ENCODE measurements around the gene TXNRD1. TPM values are rescaled to one million over a fixed set of nuclear protein-coding genes. Genes with fewer than 3 reads are reported as not detected.

Gene TXNRD1
- total and polyA plus RNA-seq, 2 experiments from 2014 or later, result 43.5 to 74.9 TPM

DNA sequence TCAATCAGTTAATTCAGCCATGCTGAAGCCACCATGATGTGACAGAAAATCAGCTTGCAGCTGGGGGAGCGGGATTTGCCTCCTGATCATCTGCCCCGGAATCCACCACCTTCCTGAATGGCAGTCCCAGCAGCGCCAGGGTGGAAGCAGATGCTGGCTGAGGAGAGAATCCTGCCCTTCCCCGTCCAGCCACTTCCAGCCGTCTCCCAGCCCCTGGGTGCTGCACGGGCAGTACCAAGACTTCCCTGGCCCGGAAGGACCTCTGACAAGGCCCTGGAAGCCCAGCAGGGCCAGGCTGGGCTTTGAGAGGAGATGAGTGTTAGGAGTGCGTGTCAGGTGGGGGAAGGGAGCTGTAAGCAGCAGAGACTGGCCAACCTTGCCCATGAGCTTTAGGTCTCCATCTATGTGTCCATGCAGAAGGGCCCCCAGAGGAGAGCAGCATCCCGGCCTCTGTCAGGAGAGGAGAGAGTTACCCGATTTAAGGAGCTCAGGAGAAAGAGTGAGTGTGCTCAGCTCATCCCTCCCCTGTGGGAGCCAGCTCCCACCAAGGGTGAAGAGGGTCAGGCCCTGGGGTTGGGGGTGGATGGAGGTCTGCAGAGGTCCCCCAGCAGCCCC lies 157.2 kb downstream of the TXNRD1 start:
- no peaks in the 10 kb centered on the region for H3K4me1 ChIP-seq (ENCODE audit: low read depth)
- no peak for DNase-seq (ENCODE audit: low read depth in 1 of 2, low spot score in 1 of 2)
- TF ChIP-seq, protein P1, sequence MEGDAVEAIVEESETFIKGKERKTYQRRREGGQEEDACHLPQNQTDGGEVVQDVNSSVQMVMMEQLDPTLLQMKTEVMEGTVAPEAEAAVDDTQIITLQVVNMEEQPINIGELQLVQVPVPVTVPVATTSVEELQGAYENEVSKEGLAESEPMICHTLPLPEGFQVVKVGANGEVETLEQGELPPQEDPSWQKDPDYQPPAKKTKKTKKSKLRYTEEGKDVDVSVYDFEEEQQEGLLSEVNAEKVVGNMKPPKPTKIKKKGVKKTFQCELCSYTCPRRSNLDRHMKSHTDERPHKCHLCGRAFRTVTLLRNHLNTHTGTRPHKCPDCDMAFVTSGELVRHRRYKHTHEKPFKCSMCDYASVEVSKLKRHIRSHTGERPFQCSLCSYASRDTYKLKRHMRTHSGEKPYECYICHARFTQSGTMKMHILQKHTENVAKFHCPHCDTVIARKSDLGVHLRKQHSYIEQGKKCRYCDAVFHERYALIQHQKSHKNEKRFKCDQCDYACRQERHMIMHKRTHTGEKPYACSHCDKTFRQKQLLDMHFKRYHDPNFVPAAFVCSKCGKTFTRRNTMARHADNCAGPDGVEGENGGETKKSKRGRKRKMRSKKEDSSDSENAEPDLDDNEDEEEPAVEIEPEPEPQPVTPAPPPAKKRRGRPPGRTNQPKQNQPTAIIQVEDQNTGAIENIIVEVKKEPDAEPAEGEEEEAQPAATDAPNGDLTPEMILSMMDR (IDR thresholded peaks at IDR 0.05; ENCODE audit: low read depth, low read length), result no peak
- no peaks in the 10 kb centered on the region for H3K27me3 ChIP-seq
- no peaks in the 10 kb centered on the region for H3K9me3 ChIP-seq (ENCODE audit: low read depth)
- H3K36me3 ChIP-seq, result no peaks in the 10 kb centered on the region
- no peak overlapping the region for H3K4me3 ChIP-seq
- H3K27ac ChIP-seq, result no peak overlapping the region

DNA sequence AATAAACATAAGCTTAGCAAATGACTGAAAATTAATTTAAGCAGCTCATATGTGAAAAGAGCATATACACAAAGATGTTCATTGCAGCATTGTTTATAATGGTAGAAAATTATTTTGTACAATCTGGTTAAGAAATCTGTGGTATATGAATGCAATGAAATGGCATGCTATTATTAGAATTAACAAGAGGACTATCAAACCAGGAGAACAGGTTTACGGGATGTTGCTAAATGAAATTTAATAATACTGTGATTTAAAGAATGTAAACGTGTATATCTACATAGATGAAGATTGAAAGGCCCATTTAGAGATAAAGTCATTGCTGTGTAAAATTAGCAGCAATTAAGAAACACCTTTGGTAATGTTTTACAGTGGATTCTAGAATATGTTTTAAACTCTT lies 158.5 kb downstream of the TXNRD1 start:
- TF ChIP-seq, protein P1 (IDR thresholded peaks at IDR 0.05; ENCODE audit: low read depth, low read length), result no peak
- Histone ChIP-seq H3K4me3 (no peak overlapping the region), H3K27me3 (no peaks in the 10 kb centered on the region), H3K4me1 (ENCODE audit: low read depth) (no peaks in the 10 kb centered on the region), H3K9me3 (ENCODE audit: low read depth) (no peaks in the 10 kb centered on the region), H3K27ac (no peak overlapping the region), H3K36me3 (no peaks in the 10 kb centered on the region)
- no peak for DNase-seq (ENCODE audit: low read depth in 1 of 2, low spot score in 1 of 2)

DNA sequence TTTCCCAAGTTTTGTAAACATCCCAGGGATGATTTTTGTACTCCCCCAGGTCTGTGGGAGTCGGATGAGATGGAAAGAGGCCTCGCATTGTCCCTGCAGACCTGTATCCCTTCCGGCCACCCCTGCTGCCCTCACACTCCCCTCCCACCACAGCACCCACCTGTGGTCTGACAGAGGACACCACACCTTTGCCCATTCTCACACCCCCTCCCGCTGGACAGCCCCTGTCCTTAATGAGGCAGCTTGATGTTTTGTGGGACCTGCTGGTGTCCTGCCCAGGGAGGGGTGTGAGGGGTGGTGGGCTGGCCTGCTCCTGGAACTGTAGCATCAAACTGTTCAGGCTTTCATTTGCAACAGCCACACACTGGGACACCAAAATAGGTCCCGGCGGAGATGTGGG lies 159.2 kb downstream of the TXNRD1 start:
- TF ChIP-seq, protein P1 (IDR thresholded peaks at IDR 0.05; ENCODE audit: low read depth, low read length), result no peak
- Histone ChIP-seq H3K27ac (no peak overlapping the region), H3K27me3 (no peaks in the 10 kb centered on the region), H3K36me3 (no peaks in the 10 kb centered on the region), H3K4me1 (ENCODE audit: low read depth) (no peaks in the 10 kb centered on the region), H3K9me3 (ENCODE audit: low read depth) (no peaks in the 10 kb centered on the region), H3K4me3 (no peak overlapping the region)
- DNase-seq (ENCODE audit: low read depth in 1 of 2, low spot score in 1 of 2), result no peak

DNA sequence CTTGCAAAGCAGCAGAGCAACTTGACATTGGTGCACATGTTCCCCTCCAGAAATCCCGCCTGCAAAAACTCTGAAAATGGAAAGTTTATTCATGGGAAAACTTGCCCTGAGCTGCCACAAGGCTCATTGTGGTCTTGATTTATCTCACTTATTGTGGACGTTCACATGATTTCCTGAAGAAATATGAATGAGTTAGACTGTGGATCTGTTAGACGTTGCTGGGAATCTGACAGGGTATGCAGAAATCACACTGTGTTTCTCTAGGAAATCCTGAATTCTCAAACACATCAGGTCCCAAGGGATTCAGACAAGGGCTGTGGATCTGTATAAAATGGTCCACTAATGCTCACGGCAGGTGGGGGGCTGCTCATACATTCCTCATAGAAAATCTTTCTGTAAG lies 160.2 kb downstream of the TXNRD1 start:
- Histone ChIP-seq H3K9me3 (ENCODE audit: low read depth) (no peaks in the 10 kb centered on the region), H3K36me3 (no peaks in the 10 kb centered on the region), H3K27ac (no peak overlapping the region), H3K4me3 (no peak overlapping the region), H3K4me1 (ENCODE audit: low read depth) (no peaks in the 10 kb centered on the region), H3K27me3 (no peaks in the 10 kb centered on the region)
- TF ChIP-seq, protein P1 (IDR thresholded peaks at IDR 0.05; ENCODE audit: low read depth, low read length), result no peak
- DNase-seq (ENCODE audit: low read depth in 1 of 2, low spot score in 1 of 2), result no peak

DNA sequence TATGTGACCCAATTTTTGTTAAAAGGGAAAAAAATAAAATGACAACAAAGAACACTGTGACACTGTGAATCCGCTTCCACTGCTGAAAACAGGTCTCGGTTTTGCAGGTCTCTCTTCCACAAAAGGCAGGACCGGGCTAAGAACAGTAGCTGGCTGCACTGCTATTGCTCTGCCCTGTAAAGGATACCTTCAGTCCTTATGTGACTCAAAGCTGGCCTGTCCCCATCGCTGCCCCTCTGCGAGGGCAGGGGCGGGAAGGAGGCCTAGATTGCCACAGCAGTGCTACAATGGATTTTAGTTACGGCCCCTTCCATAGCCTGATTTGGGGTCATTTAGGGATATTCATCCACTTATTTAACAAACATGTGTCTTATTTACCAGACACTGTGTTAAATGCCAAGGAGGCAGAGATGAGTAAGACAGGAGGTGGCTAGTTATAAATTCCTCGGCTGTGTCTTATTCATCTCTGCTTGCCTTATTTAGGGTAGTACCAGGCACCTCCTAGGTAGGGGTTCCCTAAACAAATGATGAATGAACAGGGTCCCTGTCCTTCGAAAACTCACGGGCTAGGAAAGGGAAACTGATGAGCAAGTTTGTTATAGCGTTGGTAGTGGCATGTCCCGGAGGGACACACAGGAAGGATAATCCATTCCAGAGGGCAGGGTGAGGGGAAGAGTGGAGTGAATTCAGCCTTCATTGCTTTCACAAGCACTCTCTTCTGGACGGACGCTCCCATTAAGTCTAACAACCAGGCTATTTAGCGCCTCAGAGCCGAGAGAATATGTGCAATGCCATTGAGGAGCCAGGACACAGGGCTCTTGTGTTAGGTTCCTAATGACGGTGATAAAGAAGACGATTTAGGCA lies 161.3 kb downstream of the TXNRD1 start:
- DNase-seq (ENCODE audit: low read depth in 1 of 2, low spot score in 1 of 2), result no peak
- TF ChIP-seq, protein P1 (IDR thresholded peaks at IDR 0.05; ENCODE audit: low read depth, low read length), result no peak
- H3K27ac ChIP-seq, result no peak overlapping the region
- no peaks in the 10 kb centered on the region for H3K27me3 ChIP-seq
- no peak overlapping the region for H3K4me3 ChIP-seq
- no peaks in the 10 kb centered on the region for H3K9me3 ChIP-seq (ENCODE audit: low read depth)
- H3K36me3 ChIP-seq, result no peaks in the 10 kb centered on the region
- H3K4me1 ChIP-seq (ENCODE audit: low read depth), result no peaks in the 10 kb centered on the region

Measured in cardiac muscle cell (in vitro differentiated cells and primary cell).